ENCODE data around the gene ULBP2.
"Not testable (repeated sequence)": the region's sequence is repeated elsewhere in the genome, so short reads cannot be mapped to it uniquely, and the experiment has no call there.

Gene ULBP2

GRCh38 chr6:149951626-149952025, 9.8 kb downstream of the ULBP2 start:
- DNase-seq = no peak

GRCh38 chr6:149953390-149953789, 11.6 kb downstream of the ULBP2 start:
- DNase-seq = peak; percentile 30

- not testable (repeated sequence) for DNase-seq
Observed at GRCh38 chr6:149953934-149954327, 12.1 kb downstream of the ULBP2 start.

- DNase-seq = peak; percentile 62
Observed at GRCh38 chr6:149954328-149954983, 12.6 kb downstream of the ULBP2 start.

GRCh38 chr6:149954984-149955653, 13.3 kb downstream of the ULBP2 start:
- peak; percentile 60 for DNase-seq

GRCh38 chr6:149955654-149956317, 14.0 kb downstream of the ULBP2 start:
- peak; percentile 38 for DNase-seq

- not testable (repeated sequence) for DNase-seq
Observed at GRCh38 chr6:149958124-149958523, 16.3 kb downstream of the ULBP2 start.

- DNase-seq = not testable (repeated sequence)
Observed at GRCh38 chr6:149959806-149960205, 18.0 kb downstream of the ULBP2 start.

- no peak for DNase-seq
Observed at GRCh38 chr6:149960488-149960887, 18.7 kb downstream of the ULBP2 start.

- peak; percentile 74 for DNase-seq
Observed at GRCh38 chr6:149961728-149962425, 20.1 kb downstream of the ULBP2 start.

GRCh38 chr6:149962461-149963211, 20.8 kb downstream of the ULBP2 start:
- no peak for DNase-seq

GRCh38 chr6:149963212-149963461, 21.3 kb downstream of the ULBP2 start:
- peak; percentile 80 for DNase-seq

- peak; percentile 92 for DNase-seq
Observed at GRCh38 chr6:149963462-149964307, 21.9 kb downstream of the ULBP2 start, which contains the start of gene ULBP1. Gene ULBP1 (plus strand): TSS chr6:149963943. CDS start chr6:149964050, 107 bp downstream.

GRCh38 chr6:149964308-149965193, 22.7 kb downstream of the ULBP2 start:
- peak; percentile 66 for DNase-seq

- DNase-seq = no peak
Observed at GRCh38 chr6:149965194-149966020, 23.6 kb downstream of the ULBP2 start.

- DNase-seq = not testable (repeated sequence)
Observed at GRCh38 chr6:149966319-149966718, 24.5 kb downstream of the ULBP2 start.

GRCh38 chr6:149967591-149967990, 25.8 kb downstream of the ULBP2 start:
- no peak for DNase-seq

- DNase-seq = not testable (repeated sequence)
Observed at GRCh38 chr6:149967999-149968398, 26.2 kb downstream of the ULBP2 start.

GRCh38 chr6:149968909-149969308, 27.1 kb downstream of the ULBP2 start:
- not testable (repeated sequence) for DNase-seq

- DNase-seq = no peak
Observed at GRCh38 chr6:149969635-149970034, 27.8 kb downstream of the ULBP2 start.

Data from activated effector memory CD4-positive, alpha-beta T cell treated with anti-CD3 and anti-CD28 coated beads, Interleukin-2, amount 50 U/mL, for 16 hours (primary cell).